Measurements from ENCODE around the gene DOCK10. TPM values are rescaled to one million over a fixed set of nuclear protein-coding genes. Genes with fewer than 3 reads are reported as not detected.

DOCK10 gene
- total RNA-seq, 1 donor from 2014 or later, result 1.1 TPM

GRCh38 chr2:225010804-225011203 is 31.5 kb downstream of the DOCK10 start:
- FAIRE-seq (no peak), DNase-seq (ENCODE audit: low read depth) (peak; percentile 94)
- no peak overlapping the region for H3K4me3 ChIP-seq (ENCODE audit: low read depth, low read length)
- TF ChIP-seq, protein P1, sequence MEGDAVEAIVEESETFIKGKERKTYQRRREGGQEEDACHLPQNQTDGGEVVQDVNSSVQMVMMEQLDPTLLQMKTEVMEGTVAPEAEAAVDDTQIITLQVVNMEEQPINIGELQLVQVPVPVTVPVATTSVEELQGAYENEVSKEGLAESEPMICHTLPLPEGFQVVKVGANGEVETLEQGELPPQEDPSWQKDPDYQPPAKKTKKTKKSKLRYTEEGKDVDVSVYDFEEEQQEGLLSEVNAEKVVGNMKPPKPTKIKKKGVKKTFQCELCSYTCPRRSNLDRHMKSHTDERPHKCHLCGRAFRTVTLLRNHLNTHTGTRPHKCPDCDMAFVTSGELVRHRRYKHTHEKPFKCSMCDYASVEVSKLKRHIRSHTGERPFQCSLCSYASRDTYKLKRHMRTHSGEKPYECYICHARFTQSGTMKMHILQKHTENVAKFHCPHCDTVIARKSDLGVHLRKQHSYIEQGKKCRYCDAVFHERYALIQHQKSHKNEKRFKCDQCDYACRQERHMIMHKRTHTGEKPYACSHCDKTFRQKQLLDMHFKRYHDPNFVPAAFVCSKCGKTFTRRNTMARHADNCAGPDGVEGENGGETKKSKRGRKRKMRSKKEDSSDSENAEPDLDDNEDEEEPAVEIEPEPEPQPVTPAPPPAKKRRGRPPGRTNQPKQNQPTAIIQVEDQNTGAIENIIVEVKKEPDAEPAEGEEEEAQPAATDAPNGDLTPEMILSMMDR (IDR thresholded peaks at IDR 0.05; ENCODE audit: insufficient read depth, low read length, severe bottlenecking), result no peak
- H3K27me3 ChIP-seq (ENCODE audit: control insufficient read depth, insufficient read depth, low read length), result no peaks in the 10 kb centered on the region
- no peaks in the 10 kb centered on the region for H3K36me3 ChIP-seq (ENCODE audit: control insufficient read depth, insufficient read depth, low read length)

DNA sequence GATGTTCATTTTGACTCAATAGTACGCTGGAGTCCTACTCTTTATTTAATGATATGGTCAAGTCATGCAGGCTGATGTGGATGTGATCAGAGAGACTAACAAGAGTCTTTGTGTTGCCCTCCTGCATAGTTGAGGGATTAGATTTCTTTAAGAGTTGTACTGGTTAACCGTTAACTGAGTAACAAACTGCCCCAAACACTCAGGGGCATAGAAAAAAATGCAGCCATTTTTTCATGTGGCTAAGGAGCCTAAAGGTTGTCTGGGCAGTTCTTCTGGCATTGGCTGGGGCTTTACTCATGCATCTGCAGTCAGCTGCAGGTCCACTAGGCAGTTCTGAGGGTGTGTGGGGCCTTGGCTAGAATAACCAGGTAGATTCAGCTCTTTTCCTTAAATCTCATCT is 32.5 kb downstream of the DOCK10 start:
- Histone ChIP-seq H3K4me3 (ENCODE audit: low read depth, low read length) (no peak overlapping the region), H3K27me3 (ENCODE audit: control insufficient read depth, insufficient read depth, low read length) (no peaks in the 10 kb centered on the region), H3K36me3 (ENCODE audit: control insufficient read depth, insufficient read depth, low read length) (no peaks in the 10 kb centered on the region)
- TF ChIP-seq, protein P1 (IDR thresholded peaks at IDR 0.05; ENCODE audit: insufficient read depth, low read length, severe bottlenecking), result no peak
- DNase-seq (ENCODE audit: low read depth), result no peak
- FAIRE-seq, result no peak

DNA sequence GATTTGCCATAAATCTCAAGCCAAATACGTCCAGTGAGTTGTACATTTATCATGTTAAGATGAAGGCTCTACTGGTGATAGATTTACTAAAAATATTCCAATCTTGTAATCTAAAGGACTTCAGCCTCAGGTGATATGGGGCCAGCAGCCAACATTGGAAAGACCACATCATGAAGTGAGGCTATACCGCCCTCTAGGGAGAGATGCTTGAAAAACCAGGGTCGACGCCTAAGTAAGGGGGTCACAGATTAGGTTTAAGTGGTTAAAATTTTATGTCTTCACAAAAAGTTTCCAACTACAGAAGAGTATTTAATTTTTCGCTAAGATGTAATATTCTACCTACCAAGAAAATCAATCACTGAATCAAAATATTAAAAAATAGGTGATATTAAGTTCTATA is 33.3 kb downstream of the DOCK10 start:
- no peak for FAIRE-seq
- H3K4me3 ChIP-seq (ENCODE audit: low read depth, low read length), result no peak overlapping the region
- no peaks in the 10 kb centered on the region for H3K36me3 ChIP-seq (ENCODE audit: control insufficient read depth, insufficient read depth, low read length)
- DNase-seq (ENCODE audit: low read depth), result no peak
- TF ChIP-seq, protein P1 (IDR thresholded peaks at IDR 0.05; ENCODE audit: insufficient read depth, low read length, severe bottlenecking), result peak; percentile 36
- H3K27me3 ChIP-seq (ENCODE audit: control insufficient read depth, insufficient read depth, low read length), result no peaks in the 10 kb centered on the region

DNA sequence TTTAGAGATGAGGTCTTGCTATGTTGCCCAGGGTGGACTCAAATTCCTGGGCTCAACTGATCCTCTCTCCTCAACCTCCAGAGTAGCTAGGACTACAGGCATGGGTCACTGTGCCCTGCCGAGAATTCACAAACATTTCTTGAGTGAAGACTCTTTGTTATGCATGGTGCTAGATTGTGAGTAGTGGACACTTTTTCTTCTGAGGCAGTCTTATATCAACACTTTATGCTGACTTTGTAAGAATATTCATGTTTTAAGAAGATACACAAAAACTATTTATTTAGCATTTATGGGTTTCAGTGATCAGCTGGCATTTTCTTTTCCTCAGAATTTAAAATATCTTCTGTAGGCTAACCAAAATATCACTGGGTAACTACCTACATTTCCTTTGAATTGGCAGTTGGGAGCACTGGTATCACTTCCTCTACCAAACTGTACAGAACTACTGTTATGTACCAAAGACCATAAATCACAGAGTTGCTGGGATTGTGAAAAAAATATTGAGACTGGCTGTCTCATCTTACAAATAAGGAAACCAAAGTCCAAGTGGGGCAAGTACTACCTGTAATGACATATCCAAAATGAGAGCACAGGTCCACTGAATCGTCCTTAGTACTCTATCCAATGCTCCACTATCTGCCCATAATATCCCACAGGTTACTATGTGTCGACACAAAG is 34.0 kb downstream of the DOCK10 start:
- TF ChIP-seq, protein P1 (IDR thresholded peaks at IDR 0.05; ENCODE audit: insufficient read depth, low read length, severe bottlenecking), result no peak

DNA sequence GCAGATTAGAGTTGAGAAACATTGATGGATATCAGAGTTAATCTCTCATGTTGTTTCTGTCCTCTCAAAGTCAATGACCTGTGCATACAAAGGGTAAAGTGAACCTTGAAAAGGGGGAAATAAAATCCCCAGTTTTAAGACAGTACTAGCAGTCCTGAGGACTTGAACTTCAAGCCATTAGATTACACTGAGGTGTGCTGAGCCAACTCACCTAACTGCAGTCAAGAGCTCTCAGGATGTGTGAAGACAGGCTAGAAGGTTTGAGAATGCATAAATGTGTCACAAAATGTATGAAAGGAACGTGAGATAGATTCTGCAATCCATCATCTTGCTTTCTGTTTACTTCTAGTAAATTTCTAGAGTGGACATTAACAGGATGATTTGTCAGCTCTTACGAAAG is 35.5 kb downstream of the DOCK10 start:
- DNase-seq (ENCODE audit: low read depth), result peak; percentile 14
- TF ChIP-seq, protein P1 (IDR thresholded peaks at IDR 0.05; ENCODE audit: insufficient read depth, low read length, severe bottlenecking), result no peak
- H3K36me3 ChIP-seq (ENCODE audit: control insufficient read depth, insufficient read depth, low read length), result no peaks in the 10 kb centered on the region
- H3K27me3 ChIP-seq (ENCODE audit: control insufficient read depth, insufficient read depth, low read length), result no peaks in the 10 kb centered on the region
- FAIRE-seq, result no peak
- no peak overlapping the region for H3K4me3 ChIP-seq (ENCODE audit: low read depth, low read length)

More for the DNA sequence above, 34.0 kb downstream of the DOCK10 start:
- Histone ChIP-seq H3K27me3 (ENCODE audit: control insufficient read depth, insufficient read depth, low read length) (no peaks in the 10 kb centered on the region), H3K36me3 (ENCODE audit: control insufficient read depth, insufficient read depth, low read length) (no peaks in the 10 kb centered on the region), H3K4me3 (ENCODE audit: low read depth, low read length) (no peak overlapping the region)
- DNase-seq (ENCODE audit: low read depth) (no peak), FAIRE-seq (no peak)

DNA sequence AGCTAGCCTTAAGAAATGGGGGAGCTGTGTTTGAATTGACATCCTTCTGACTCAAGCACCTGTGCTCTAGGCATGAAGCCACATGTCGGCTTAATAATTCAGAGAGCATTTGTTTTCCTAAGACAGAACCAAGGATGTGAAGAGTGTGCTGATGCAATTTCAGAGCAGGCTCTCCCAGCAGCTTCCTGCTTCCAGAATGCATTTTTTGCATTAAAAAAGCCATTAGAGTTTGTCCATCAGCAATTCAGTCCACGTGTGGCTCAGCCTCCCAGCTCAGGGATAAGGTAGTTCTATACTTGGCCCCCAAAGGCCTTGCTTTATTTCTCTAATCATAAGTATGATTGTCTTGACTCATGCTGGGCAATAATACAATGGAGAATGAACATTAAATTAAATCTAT is 37.7 kb downstream of the DOCK10 start:
- H3K36me3 ChIP-seq (ENCODE audit: control insufficient read depth, insufficient read depth, low read length), result no peaks in the 10 kb centered on the region
- FAIRE-seq, result no peak
- TF ChIP-seq, protein P1 (IDR thresholded peaks at IDR 0.05; ENCODE audit: insufficient read depth, low read length, severe bottlenecking), result no peak
- peak; percentile 92 for DNase-seq (ENCODE audit: low read depth)
- H3K4me3 ChIP-seq (ENCODE audit: low read depth, low read length), result no peak overlapping the region
- no peaks in the 10 kb centered on the region for H3K27me3 ChIP-seq (ENCODE audit: control insufficient read depth, insufficient read depth, low read length)

All from bronchial epithelial cell (primary cell).